ENCODE results near the gene TMEM217.
"Not testable (repeated sequence)": the region's sequence is repeated elsewhere in the genome, so short reads cannot be mapped to it uniquely, and the experiment has no call there.

Gene TMEM217

GRCh38 chr6:37187321-37188022 is 70.5 kb downstream of the TMEM217 start:
- Histone ChIP-seq H3K27me3 (replicated peaks; ENCODE audit: insufficient read depth, low read length) (no peaks in the 10 kb centered on the region), H3K79me2 (ENCODE audit: low read length) (no peaks in the 10 kb centered on the region), H3K4me3 (ENCODE audit: low read length) (no peak overlapping the region), H3K4me2 (ENCODE audit: low read depth, low read length) (no peak overlapping the region), H3K27ac (ENCODE audit: low read length) (no peak overlapping the region), H2AFZ (ENCODE audit: low read length) (no peak overlapping the region), H3K36me3 (replicated peaks; ENCODE audit: insufficient read depth, low read length) (no peaks in the 10 kb centered on the region), H3F3A (ENCODE audit: insufficient read depth, low read length) (no peaks in the 10 kb centered on the region), H3K4me1 (ENCODE audit: low read length) (peaks cover 6% of the 10 kb centered on the region; the same call in 1 of the 2 replicates), H4K20me1 (ENCODE audit: insufficient read depth, low read length) (no peaks in the 10 kb centered on the region), H3K9ac (ENCODE audit: low read length) (no peak overlapping the region), H3K9me3 (replicated peaks; ENCODE audit: insufficient read depth, low read length) (no peaks in the 10 kb centered on the region), H3K9me2 (replicated peaks; ENCODE audit: insufficient read depth, low read length) (no peaks in the 10 kb centered on the region)
- TF ChIP-seq EZH2 (optimal IDR thresholded peaks at IDR 0.05; ENCODE audit: low read depth, low read length) (no peak), CTCF (IDR thresholded peaks at IDR 0.05; ENCODE audit: low read length) (no peak), EZH2phosphoT487 (IDR thresholded peaks at IDR 0.05; ENCODE audit: low read length) (no peak)
- DNase-seq: no peak

DNA sequence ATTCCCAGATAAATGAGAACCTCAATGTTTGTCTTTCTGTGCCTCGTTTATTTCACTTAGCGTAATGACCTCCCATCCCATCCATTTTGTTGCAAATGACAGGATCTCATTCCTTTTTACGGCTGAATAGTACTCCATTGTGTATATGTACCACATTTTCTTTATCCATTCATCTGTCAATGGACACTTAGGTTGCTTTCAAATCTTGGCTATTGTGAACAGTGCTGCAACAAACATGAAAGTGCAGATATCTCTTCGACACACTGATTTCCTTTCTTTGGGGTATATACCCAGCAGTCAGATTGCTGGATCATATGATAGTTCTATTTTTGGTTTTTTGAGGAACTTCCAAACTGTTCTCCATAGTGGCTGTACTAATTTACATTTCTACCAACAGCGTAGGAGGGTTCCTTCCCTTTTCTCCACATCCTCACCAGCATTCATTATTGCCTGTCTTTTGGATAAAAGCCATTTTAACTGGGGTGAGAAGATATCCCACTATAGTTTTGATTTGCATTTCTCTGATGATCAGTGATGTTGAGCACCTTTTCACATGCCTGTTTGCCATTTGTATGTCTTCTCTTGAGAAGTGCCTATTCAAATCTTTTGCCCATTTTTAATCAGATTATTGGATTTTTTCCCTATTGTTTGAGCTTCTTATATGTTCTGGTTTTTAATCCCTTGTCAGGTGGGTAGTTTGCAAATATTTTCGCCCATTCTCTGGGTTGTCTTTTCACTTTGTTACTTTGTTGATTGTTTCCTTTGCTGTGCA is 71.8 kb downstream of the TMEM217 start:
- not testable (repeated sequence) for H3K36me3 ChIP-seq (replicated peaks; ENCODE audit: insufficient read depth, low read length); H3K27me3 ChIP-seq (replicated peaks; ENCODE audit: insufficient read depth, low read length); H3K9me2 ChIP-seq (replicated peaks; ENCODE audit: insufficient read depth, low read length); H3K4me1 ChIP-seq (ENCODE audit: low read length); H3K79me2 ChIP-seq (ENCODE audit: low read length); H3K9ac ChIP-seq (ENCODE audit: low read length); H4K20me1 ChIP-seq (ENCODE audit: insufficient read depth, low read length); H2AFZ ChIP-seq (ENCODE audit: low read length); H3F3A ChIP-seq (ENCODE audit: insufficient read depth, low read length); H3K9me3 ChIP-seq (replicated peaks; ENCODE audit: insufficient read depth, low read length); H3K4me2 ChIP-seq (ENCODE audit: low read depth, low read length); H3K27ac ChIP-seq (ENCODE audit: low read length); H3K4me3 ChIP-seq (ENCODE audit: low read length); DNase-seq

GRCh38 chr6:37182736-37183590 is 75.0 kb downstream of the TMEM217 start:
- H3K79me2 ChIP-seq (ENCODE audit: low read length): no peaks in the 10 kb centered on the region
- DNase-seq: peak; percentile 65
- H3K4me1 ChIP-seq (ENCODE audit: low read length): peaks cover 6% of the 10 kb centered on the region; the same call in 1 of the 2 replicates
- no peak overlapping the region for H3K4me3 ChIP-seq (ENCODE audit: low read length)
- no peak overlapping the region for H3K27ac ChIP-seq (ENCODE audit: low read length)
- no peak overlapping the region for H3K4me2 ChIP-seq (ENCODE audit: low read depth, low read length)
- TF ChIP-seq CTCF (IDR thresholded peaks at IDR 0.05; ENCODE audit: low read length) (no peak), EZH2 (optimal IDR thresholded peaks at IDR 0.05; ENCODE audit: low read depth, low read length) (no peak), EZH2phosphoT487 (IDR thresholded peaks at IDR 0.05; ENCODE audit: low read length) (no peak)
- no peaks in the 10 kb centered on the region for H3K9me2 ChIP-seq (replicated peaks; ENCODE audit: insufficient read depth, low read length)
- no peaks in the 10 kb centered on the region for H3K36me3 ChIP-seq (replicated peaks; ENCODE audit: insufficient read depth, low read length)
- no peaks in the 10 kb centered on the region for H3F3A ChIP-seq (ENCODE audit: insufficient read depth, low read length)
- no peak overlapping the region for H3K9ac ChIP-seq (ENCODE audit: low read length)
- H4K20me1 ChIP-seq (ENCODE audit: insufficient read depth, low read length): no peaks in the 10 kb centered on the region
- H2AFZ ChIP-seq (ENCODE audit: low read length): no peak overlapping the region
- no peaks in the 10 kb centered on the region for H3K27me3 ChIP-seq (replicated peaks; ENCODE audit: insufficient read depth, low read length)
- H3K9me3 ChIP-seq (replicated peaks; ENCODE audit: insufficient read depth, low read length): no peaks in the 10 kb centered on the region

DNA sequence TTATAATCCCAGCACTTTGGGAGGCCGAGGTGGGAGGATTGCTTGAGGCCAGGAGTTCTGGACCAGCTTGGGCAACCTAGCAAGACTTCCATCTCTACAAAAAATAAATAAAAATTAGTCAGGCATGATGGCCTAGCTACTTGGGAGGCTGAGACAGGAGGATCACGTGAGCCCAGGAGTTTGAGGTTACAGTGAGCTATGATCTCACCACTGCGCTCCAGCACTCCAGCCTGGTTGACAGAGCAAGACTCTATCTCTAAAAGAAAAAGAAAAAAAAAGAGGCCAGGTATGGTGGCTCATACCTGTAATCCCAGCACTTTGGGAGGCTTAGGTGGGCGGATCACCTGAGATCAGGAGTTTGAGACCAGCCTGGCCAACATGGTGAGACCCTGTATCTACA is 77.3 kb downstream of the TMEM217 start:
- not testable (repeated sequence) for H3K9me3 ChIP-seq (replicated peaks; ENCODE audit: insufficient read depth, low read length); H3K4me1 ChIP-seq (ENCODE audit: low read length); H3K27ac ChIP-seq (ENCODE audit: low read length); DNase-seq; H3K4me2 ChIP-seq (ENCODE audit: low read depth, low read length); H3K9me2 ChIP-seq (replicated peaks; ENCODE audit: insufficient read depth, low read length); H3K36me3 ChIP-seq (replicated peaks; ENCODE audit: insufficient read depth, low read length); H3K9ac ChIP-seq (ENCODE audit: low read length); H2AFZ ChIP-seq (ENCODE audit: low read length); H4K20me1 ChIP-seq (ENCODE audit: insufficient read depth, low read length); H3K27me3 ChIP-seq (replicated peaks; ENCODE audit: insufficient read depth, low read length); H3K4me3 ChIP-seq (ENCODE audit: low read length); H3K79me2 ChIP-seq (ENCODE audit: low read length)
- peaks cover 19% of the 10 kb centered on the region for H3F3A ChIP-seq (ENCODE audit: insufficient read depth, low read length)

Data from MM.1S (cell line).